A549 (cell line): ENCODE results near the gene SPTB. TPM values are rescaled to one million over a fixed set of nuclear protein-coding genes. Genes with fewer than 3 reads are reported as not detected.

Experiments used
- ATAC-seq, 2 experiments: fragments of 200-7000 bp in 1 of 2; fragments of >200 bp in 1 of 2; cut with Nextera tagmentation in 1 of 2; cut with Tn5 transposase in 1 of 2; 3 replicates each; pipeline versions ENCODE4 v1.8.0 to v1.9.1; 2018 to 2020; ENCODE audit warnings: mild to moderate bottlenecking in 1 of 2, moderate library complexity in 1 of 2
- CTCF ChIA-PET: fragments of 300-600 bp; sonication (Branson Sonifier 250); formaldehyde crosslinking; extraction: SDS; loops from one replicate; lab custom pipeline; 2021; ENCODE audit warnings: antibody characterized with exemption, inconsistent platforms; lab: Yijun Ruan, JAX
- POLR2A ChIA-PET: fragments of 350-600 bp; formaldehyde crosslinking; extraction: SDS; loops from one replicate; lab custom pipeline; 2021; ENCODE audit warnings: antibody characterized with exemption, inconsistent platforms; lab: Yijun Ruan, JAX
- DNase-seq, 2 experiments: peaks; one replicate each; pipeline versions ENCODE4 v3.0.0 to v3.0.0-alpha.2; 2011 to 2016; ENCODE audit warnings: low read depth in 1 of 2, low spot score in 1 of 2
- FAIRE-seq: peaks from 2 replicates; lab custom pipeline; 2011; peaks lifted over from hg19 to GRCh38; lab: Jason Lieb, UNC
- H3K27ac ChIP-seq, 2 experiments: fragments of >200 bp; sonication (Bioruptor Twin); formaldehyde crosslinking; 3 replicates each; pipeline ENCODE4 v1.5.1; 2016 to 2017
- H3K4me1 ChIP-seq: fragments of >200 bp; sonication (Bioruptor Twin); formaldehyde crosslinking; 3 replicates; pipeline ENCODE4 v1.6.1; 2016
- H3K4me2 ChIP-seq: fragments of >200 bp; sonication (Bioruptor Twin); formaldehyde crosslinking; 3 replicates; pipeline ENCODE4 v1.6.1; 2016
- H3K4me3 ChIP-seq: fragments of >200 bp; sonication (Bioruptor Twin); formaldehyde crosslinking; 3 replicates; pipeline ENCODE4 v1.5.1; 2016
- H3K9me3 ChIP-seq: fragments of >200 bp; sonication (Bioruptor Twin); formaldehyde crosslinking; 3 replicates; pipeline ENCODE4 v1.6.1; 2016
- ATOH8 ChIP-seq: fragments of 250-450 bp; sonication (Bioruptor Pico); IDR thresholded peaks from 2 replicates; pipeline ENCODE4 v1.5.0; 2020; ENCODE audit warnings: low read depth, mild to moderate bottlenecking, moderate library complexity
- CHD2 ChIP-seq: fragments of 150-350 bp; IDR thresholded peaks from 2 replicates; pipeline ENCODE4 v1.6.1; 2014; ENCODE audit warnings: low read length; ENCODE audit not compliant: partially characterized antibody
- ESRRA ChIP-seq: fragments of 150-350 bp; IDR thresholded peaks from 2 replicates; pipeline ENCODE4 v1.6.1; 2014; ENCODE audit warnings: mild to moderate bottlenecking, low read length, borderline replicate concordance
- HOXB5 ChIP-seq: fragments of 250-450 bp; sonication (Bioruptor Pico); IDR thresholded peaks from 2 replicates; pipeline ENCODE4 v1.5.0; 2020; ENCODE audit warnings: mild to moderate bottlenecking, moderate library complexity
- JUNB ChIP-seq: fragments of >200 bp; sonication (Bioruptor Twin); formaldehyde crosslinking; IDR thresholded peaks from 2 replicates; pipeline ENCODE4 v1.6.1; 2016
- MAFK ChIP-seq: fragments of 450-650 bp; IDR thresholded peaks from 2 replicates; pipeline ENCODE4 v1.6.1; 2014; ENCODE audit not compliant: partially characterized antibody
- MAZ ChIP-seq: fragments of 150-350 bp; IDR thresholded peaks from 2 replicates; pipeline ENCODE4 v1.6.1; 2014; ENCODE audit warnings: antibody characterized with exemption, low read depth, low read length, borderline replicate concordance
- MYC ChIP-seq: IDR thresholded peaks from 2 replicates; pipeline ENCODE4 v1.6.1; 2012; ENCODE audit warnings: mild to moderate bottlenecking, inconsistent platforms, low read length, improper control_type of control experiment, borderline replicate concordance
- PHF8 ChIP-seq: fragments of 200-600 bp; sonication (generic); IDR thresholded peaks from 2 replicates; pipeline ENCODE4 v1.6.1; 2016; ENCODE audit warnings: low read depth, mild to moderate bottlenecking, antibody characterized with exemption, moderate library complexity, borderline replicate concordance
- RARB ChIP-seq: fragments of 250-450 bp; sonication (Bioruptor Pico); IDR thresholded peaks from 2 replicates; pipeline ENCODE4 v1.8.0; 2021; ENCODE audit warnings: mild to moderate bottlenecking, moderate library complexity
- TP53 ChIP-seq: fragments of 250-450 bp; sonication (Bioruptor Pico); IDR thresholded peaks from 2 replicates; pipeline ENCODE4 v1.5.0; 2021; ENCODE audit warnings: mild to moderate bottlenecking, moderate library complexity
- ZNF302 ChIP-seq: fragments of 250-450 bp; sonication (Bioruptor Pico); IDR thresholded peaks from 2 replicates; pipeline ENCODE4 v1.9.0; 2021; ENCODE audit warnings: inconsistent platforms, mild to moderate bottlenecking, moderate library complexity
- WGBS: methylation state at CpG from one replicate; pipeline ENCODE4 v1.1.6; 2017; ENCODE audit errors: missing lambda C conversion rate; 5-methylcytosine and 5-hydroxymethylcytosine counted together
- polyA plus RNA-seq, 4 experiments: library from polyadenylated mRNA; depleted of rRNA in 3 of 4; stranded (reverse); fragments of >200 nt; fragmentation: RNase III in 1 of 4; extraction: RNeasy Plus Mini Kit Qiagen cat#74134 plus additional on column Dnase treatment in 1 of 4; gene quantifications; 2 replicates in 3 of 4; 3 replicates in 1 of 4; pipeline ENCODE4 v1.2.3, GENCODE V29; 2011 to 2017
- TF ChIP-seq, protein P1 (sequence below): fragments of 200-600 bp; sonication (generic); IDR thresholded peaks from 2 replicates; pipeline ENCODE4 v1.6.1; 2016; ENCODE audit warnings: antibody characterized with exemption, mild to moderate bottlenecking, moderate library complexity
- TF ChIP-seq, protein P2 (sequence below): IDR thresholded peaks from 2 replicates; pipeline ENCODE4 v1.6.1; 2012; ENCODE audit warnings: low read depth, borderline replicate concordance

Gene SPTB
- polyA plus RNA-seq, 2 of the 4 experiments (the other 2 are of a cell fraction) = 0.27 to 2.1 TPM

- ATAC-seq = no peak
Measured at GRCh38 chr14:64756712-64757111, 123.0 kb downstream of the SPTB start.

DNA sequence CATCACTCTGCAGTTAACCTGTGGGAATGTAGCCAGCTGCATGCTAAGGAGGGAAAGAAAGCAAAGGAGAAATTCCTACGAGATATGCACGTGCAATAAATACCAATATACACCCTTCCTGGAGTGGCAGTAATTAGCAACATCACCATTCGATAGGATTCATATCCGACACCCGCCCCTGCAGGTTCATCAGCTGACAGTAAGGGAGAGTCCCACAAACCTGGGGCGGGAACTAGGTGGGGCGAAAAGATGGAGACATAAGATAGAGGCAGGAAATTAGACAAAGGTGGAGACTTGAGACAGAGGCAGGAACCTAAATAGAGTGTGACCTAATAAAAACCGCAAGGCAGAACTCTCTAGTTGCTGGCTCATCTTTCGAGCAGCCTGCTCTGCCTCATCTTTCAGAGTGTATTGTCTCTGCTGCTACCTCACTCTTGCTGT lies 123.9 kb downstream of the SPTB start:
- DNase-seq = no peak
- TF ChIP-seq CHD2 (no peak), ZNF302 (CRISPR knock-in tag) (no peak), MAZ (no peak), HOXB5 (CRISPR knock-in tag) (no peak), PHF8 (no peak)
- TF ChIP-seq, protein P1, sequence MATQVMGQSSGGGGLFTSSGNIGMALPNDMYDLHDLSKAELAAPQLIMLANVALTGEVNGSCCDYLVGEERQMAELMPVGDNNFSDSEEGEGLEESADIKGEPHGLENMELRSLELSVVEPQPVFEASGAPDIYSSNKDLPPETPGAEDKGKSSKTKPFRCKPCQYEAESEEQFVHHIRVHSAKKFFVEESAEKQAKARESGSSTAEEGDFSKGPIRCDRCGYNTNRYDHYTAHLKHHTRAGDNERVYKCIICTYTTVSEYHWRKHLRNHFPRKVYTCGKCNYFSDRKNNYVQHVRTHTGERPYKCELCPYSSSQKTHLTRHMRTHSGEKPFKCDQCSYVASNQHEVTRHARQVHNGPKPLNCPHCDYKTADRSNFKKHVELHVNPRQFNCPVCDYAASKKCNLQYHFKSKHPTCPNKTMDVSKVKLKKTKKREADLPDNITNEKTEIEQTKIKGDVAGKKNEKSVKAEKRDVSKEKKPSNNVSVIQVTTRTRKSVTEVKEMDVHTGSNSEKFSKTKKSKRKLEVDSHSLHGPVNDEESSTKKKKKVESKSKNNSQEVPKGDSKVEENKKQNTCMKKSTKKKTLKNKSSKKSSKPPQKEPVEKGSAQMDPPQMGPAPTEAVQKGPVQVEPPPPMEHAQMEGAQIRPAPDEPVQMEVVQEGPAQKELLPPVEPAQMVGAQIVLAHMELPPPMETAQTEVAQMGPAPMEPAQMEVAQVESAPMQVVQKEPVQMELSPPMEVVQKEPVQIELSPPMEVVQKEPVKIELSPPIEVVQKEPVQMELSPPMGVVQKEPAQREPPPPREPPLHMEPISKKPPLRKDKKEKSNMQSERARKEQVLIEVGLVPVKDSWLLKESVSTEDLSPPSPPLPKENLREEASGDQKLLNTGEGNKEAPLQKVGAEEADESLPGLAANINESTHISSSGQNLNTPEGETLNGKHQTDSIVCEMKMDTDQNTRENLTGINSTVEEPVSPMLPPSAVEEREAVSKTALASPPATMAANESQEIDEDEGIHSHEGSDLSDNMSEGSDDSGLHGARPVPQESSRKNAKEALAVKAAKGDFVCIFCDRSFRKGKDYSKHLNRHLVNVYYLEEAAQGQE = no peak
- TF ChIP-seq, protein P2, sequence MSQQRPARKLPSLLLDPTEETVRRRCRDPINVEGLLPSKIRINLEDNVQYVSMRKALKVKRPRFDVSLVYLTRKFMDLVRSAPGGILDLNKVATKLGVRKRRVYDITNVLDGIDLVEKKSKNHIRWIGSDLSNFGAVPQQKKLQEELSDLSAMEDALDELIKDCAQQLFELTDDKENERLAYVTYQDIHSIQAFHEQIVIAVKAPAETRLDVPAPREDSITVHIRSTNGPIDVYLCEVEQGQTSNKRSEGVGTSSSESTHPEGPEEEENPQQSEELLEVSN = no peak
- POLR2A ChIA-PET = no interaction called here
- Histone ChIP-seq H3K27ac (peak overlapping the region in 1 of 2 experiments; percentile 60; a peak in 3 of 6 replicates), H3K9me3 (no peaks in the 10 kb centered on the region), H3K4me3 (no peak overlapping the region), H3K4me2 (no peak overlapping the region), H3K4me1 (peaks cover 56% of the 10 kb centered on the region)
- ATAC-seq = no peak
- WGBS = 83% methylated on average over 9 of the region's 9 CpGs
- CTCF ChIA-PET = interaction anchor here (0.6 to 7.4 kb wide), 7 partner anchors 9 to 119 kb away, joined by 3 to 147 read pairs (median 7); no protein-coding TSS in a partner anchor
- FAIRE-seq = no peak

More at GRCh38 chr14:64756712-64757111, 123.0 kb downstream of the SPTB start:
- no peaks in the 10 kb centered on the region for H3K9me3 ChIP-seq
- FAIRE-seq (no peak), DNase-seq (no peak)
- H3K4me3 ChIP-seq = no peak overlapping the region
- peaks cover 66% of the 10 kb centered on the region for H3K4me1 ChIP-seq
- WGBS = 97% methylated on average over 4 of the region's 5 CpGs
- H3K4me2 ChIP-seq = no peak overlapping the region
- peak overlapping the region; percentile 92 to 93; a peak in 5 of 6 replicates for H3K27ac ChIP-seq
- ChIA-PET POLR2A (no interaction called here), CTCF (interaction anchor here (0.8 to 7.4 kb wide), 5 partner anchors 8 to 135 kb away, joined by 3 to 147 read pairs (median 3); no protein-coding TSS in a partner anchor)
- no peak for TF ChIP-seq CHD2
- TF ChIP-seq ESRRA = no peak
- no peak for TF ChIP-seq TP53 (CRISPR knock-in tag)
- no peak for TF ChIP-seq MYC
- no peak for TF ChIP-seq RARB (CRISPR knock-in tag)
- TF ChIP-seq MAFK = no peak
- no peak for TF ChIP-seq ATOH8 (CRISPR knock-in tag)

DNA sequence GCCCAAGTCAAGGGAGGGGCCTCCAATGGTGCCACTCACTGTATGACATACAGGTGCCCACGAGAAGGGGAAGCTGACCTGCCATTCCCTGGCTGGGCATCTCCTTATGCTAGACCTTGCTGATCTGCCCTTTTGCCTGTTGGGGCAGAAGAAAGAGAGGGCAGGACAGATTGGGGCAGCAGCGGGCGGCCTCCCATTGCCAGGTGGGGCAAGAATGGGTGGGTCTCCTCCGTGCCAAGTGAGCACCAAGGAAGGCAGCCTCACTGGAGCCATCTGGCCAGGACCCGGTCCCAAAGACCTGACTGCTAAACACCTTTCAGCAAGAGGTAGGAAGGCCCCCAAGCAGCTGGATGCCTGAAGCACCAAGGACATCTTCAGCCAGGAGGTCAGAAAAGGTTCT lies 125.0 kb downstream of the SPTB start:
- Histone ChIP-seq H3K4me2 (no peak overlapping the region), H3K4me1 (peaks cover 45% of the 10 kb centered on the region), H3K4me3 (no peak overlapping the region), H3K9me3 (no peaks in the 10 kb centered on the region), H3K27ac (peak overlapping the region in 1 of 2 experiments; percentile 60; a peak in 3 of 6 replicates)
- ATAC-seq (no peak), DNase-seq (no peak), FAIRE-seq (no peak)
- ChIA-PET POLR2A (no interaction called here), CTCF (interaction anchor here (1.1 to 2.1 kb wide), 3 partner anchors 9 to 12 kb away, joined by 4 to 7 read pairs (median 7); no protein-coding TSS in a partner anchor)
- TF ChIP-seq JUNB = no peak
- 83% methylated on average over 4 of the region's 5 CpGs for WGBS
